Chondrocyte (in vitro differentiated cells): Measurements from ENCODE around the gene SLC9A9. TPM values are rescaled to one million over a fixed set of nuclear protein-coding genes. Genes with fewer than 3 reads are reported as not detected.

Source experiments
- DNase-seq: peaks from one replicate; pipeline ENCODE4 v3.0.0; 2021; ENCODE audit warnings: mixed read lengths, low spot score
- H3K27ac Mint-ChIP-seq: one replicate; pipeline ENCODE4 v1.8.0; 2021; ENCODE audit warnings: mild to moderate bottlenecking, moderate library complexity, mixed read lengths; ENCODE audit not compliant: unreplicated experiment
- H3K27me3 Mint-ChIP-seq: 2 replicates; pipeline ENCODE4 v1.8.0; 2021; ENCODE audit warnings: low read depth, mixed read lengths
- H3K36me3 Mint-ChIP-seq: 2 replicates; pipeline ENCODE4 v1.8.0; 2021; ENCODE audit warnings: low read depth, mixed read lengths
- H3K4me1 Mint-ChIP-seq: 2 replicates; pipeline ENCODE4 v1.8.0; 2021; ENCODE audit warnings: low read depth, mild to moderate bottlenecking, mixed read lengths
- H3K4me3 Mint-ChIP-seq: one replicate; pipeline ENCODE4 v1.8.0; 2021; ENCODE audit warnings: mild to moderate bottlenecking, moderate library complexity, mixed read lengths; ENCODE audit not compliant: unreplicated experiment
- H3K9me3 Mint-ChIP-seq: 2 replicates; pipeline ENCODE4 v1.8.0; 2021; ENCODE audit warnings: low read depth, mixed read lengths
- CTCF ChIP-seq: fragments of 200-600 bp; sonication (generic); IDR thresholded peaks from 2 replicates; pipeline ENCODE4 v1.5.0; 2021; ENCODE audit warnings: antibody characterized with exemption, mild to moderate bottlenecking, moderate library complexity
- total RNA-seq: library from RNA; stranded (reverse); gene quantifications from 3 replicates; pipeline ENCODE4 v1.2.1, GENCODE V29; 2021

The SLC9A9 gene
- total RNA-seq, 1 donor from 2014 or later: 2.6 TPM

GRCh38 chr3:143737065-143737464 is 111.2 kb downstream of the SLC9A9 start:
- no peaks in the 10 kb centered on the region for H3K27me3 Mint-ChIP-seq
- no peaks in the 10 kb centered on the region for H3K4me1 Mint-ChIP-seq
- peaks cover 3% of the 10 kb centered on the region for H3K36me3 Mint-ChIP-seq
- no peak for DNase-seq
- peaks cover 14% of the 10 kb centered on the region for H3K9me3 Mint-ChIP-seq
- no peak overlapping the region for H3K27ac Mint-ChIP-seq
- H3K4me3 Mint-ChIP-seq: no peak overlapping the region
- no peak for TF ChIP-seq CTCF

GRCh38 chr3:143736205-143736997 is 111.9 kb downstream of the SLC9A9 start:
- DNase-seq: no peak
- H3K27ac Mint-ChIP-seq: no peak overlapping the region

GRCh38 chr3:143731776-143732175 is 116.5 kb downstream of the SLC9A9 start:
- no peaks in the 10 kb centered on the region for H3K9me3 Mint-ChIP-seq
- no peak for TF ChIP-seq CTCF
- H3K4me1 Mint-ChIP-seq: no peaks in the 10 kb centered on the region
- DNase-seq: no peak
- H3K4me3 Mint-ChIP-seq: no peak overlapping the region
- H3K36me3 Mint-ChIP-seq: no peaks in the 10 kb centered on the region
- peaks cover 2% of the 10 kb centered on the region for H3K27me3 Mint-ChIP-seq
- H3K27ac Mint-ChIP-seq: no peak overlapping the region

More at GRCh38 chr3:143736205-143736997, 111.9 kb downstream of the SLC9A9 start:
- no peaks in the 10 kb centered on the region for H3K4me1 Mint-ChIP-seq
- TF ChIP-seq CTCF: no peak
- H3K9me3 Mint-ChIP-seq: peaks cover 10% of the 10 kb centered on the region
- H3K36me3 Mint-ChIP-seq: peaks cover 1% of the 10 kb centered on the region
- H3K27me3 Mint-ChIP-seq: no peaks in the 10 kb centered on the region
- no peak overlapping the region for H3K4me3 Mint-ChIP-seq

- Mint-ChIP-seq H3K4me3 (no peak overlapping the region), H3K4me1 (no peaks in the 10 kb centered on the region), H3K36me3 (no peaks in the 10 kb centered on the region), H3K9me3 (no peaks in the 10 kb centered on the region), H3K27ac (no peak overlapping the region), H3K27me3 (peaks cover 2% of the 10 kb centered on the region)
- no peak for DNase-seq
- TF ChIP-seq CTCF: no peak
Measured at GRCh38 chr3:143731320-143731719, 116.9 kb downstream of the SLC9A9 start.

GRCh38 chr3:143727391-143727790 is 120.9 kb downstream of the SLC9A9 start:
- no peak overlapping the region for H3K4me3 Mint-ChIP-seq
- H3K9me3 Mint-ChIP-seq: no peaks in the 10 kb centered on the region
- no peak for TF ChIP-seq CTCF
- H3K36me3 Mint-ChIP-seq: no peaks in the 10 kb centered on the region
- no peak for DNase-seq
- H3K27ac Mint-ChIP-seq: no peak overlapping the region
- peaks cover 2% of the 10 kb centered on the region for H3K27me3 Mint-ChIP-seq
- no peaks in the 10 kb centered on the region for H3K4me1 Mint-ChIP-seq
